Activated CD8-positive, alpha-beta memory T cell treated with anti-CD3 and anti-CD28 coated beads, Interleukin-2, amount 50 U/mL, for 24 hours (primary cell): Measurements from ENCODE around the gene ATG13.

ENCODE experiments used
- DNase-seq: peaks from one replicate; pipeline ENCODE4 v3.0.0-alpha.2; 2020; ENCODE audit errors: extremely low read depth

Gene ATG13

GRCh38 chr11:46607516-46607915 lies 9.8 kb upstream of the ATG13 start:
- no peak for DNase-seq

DNA sequence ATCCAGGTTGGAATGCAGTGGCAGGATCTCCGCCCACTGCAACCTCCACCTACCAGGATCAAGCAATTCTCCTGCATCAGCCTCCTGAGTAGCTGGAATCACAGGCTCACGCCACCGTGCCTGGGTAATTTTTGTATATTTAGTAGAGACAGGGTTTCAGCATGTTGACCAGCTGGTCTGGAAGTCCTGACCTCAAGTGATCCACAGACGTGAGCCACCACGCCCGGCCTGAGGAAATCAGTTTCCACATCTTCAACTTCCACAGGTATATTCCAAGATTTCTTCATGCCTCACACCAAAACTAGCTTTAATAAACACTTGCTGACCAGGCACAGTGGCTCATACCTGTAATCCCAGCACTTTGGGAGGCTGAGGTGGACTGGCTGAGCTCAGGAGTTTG lies 8.0 kb upstream of the ATG13 start:
- DNase-seq, result no peak

DNA sequence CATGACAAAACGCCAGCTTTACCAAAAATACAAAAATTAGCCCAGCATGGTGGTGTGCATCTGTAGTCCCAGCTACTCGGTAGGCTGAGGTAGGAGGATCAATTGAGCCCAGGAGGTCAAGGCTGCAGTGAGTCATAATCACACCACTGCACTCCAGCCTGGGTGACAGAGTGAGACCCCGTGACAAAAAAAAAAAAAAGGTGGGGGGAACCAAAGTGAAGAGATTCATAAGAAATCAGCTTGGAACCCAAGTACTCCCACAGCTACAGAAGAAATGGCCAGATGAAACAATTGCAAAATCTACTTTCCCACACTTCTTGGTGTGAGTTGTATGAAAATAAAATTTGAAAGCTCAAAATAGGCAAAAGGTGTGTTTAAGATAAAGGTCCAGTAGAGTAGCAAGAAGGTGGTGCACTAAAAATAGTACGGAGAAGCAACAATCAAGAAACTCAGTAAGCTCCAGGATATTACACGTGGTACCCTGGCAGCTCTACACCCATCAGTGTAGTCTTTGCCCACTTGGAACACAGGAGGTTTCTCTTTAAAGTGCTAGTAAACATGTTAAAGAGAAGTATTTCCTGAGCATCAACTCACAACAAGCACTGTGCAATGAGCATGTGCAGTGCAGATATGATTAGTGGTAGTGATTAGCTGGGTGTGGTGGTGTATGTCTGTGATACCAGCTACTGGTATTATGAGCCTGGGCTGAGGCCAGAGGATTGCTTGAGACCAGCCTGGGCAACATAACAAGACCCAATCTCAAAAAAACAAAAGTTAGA lies 5.6 kb upstream of the ATG13 start:
- DNase-seq, result no peak

DNA sequence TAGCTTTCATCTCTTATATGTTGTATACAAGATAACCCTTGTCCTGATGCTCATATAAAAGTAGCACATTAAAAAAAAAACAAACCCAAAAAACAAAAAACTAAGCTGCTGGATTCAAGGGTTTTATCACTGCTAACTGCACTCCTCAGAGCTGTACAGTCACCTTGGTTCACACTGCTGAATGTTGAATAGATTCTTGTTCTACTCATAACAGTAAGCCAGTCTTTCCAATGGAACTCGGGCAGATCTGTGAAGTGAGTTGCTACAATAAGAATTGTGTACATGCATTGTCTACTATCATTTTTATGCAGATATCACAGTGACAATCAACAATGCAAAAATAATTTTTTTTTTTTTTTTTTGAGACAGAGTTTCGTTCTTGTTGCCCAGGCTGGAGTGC lies 5.0 kb upstream of the ATG13 start:
- no peak for DNase-seq

DNA sequence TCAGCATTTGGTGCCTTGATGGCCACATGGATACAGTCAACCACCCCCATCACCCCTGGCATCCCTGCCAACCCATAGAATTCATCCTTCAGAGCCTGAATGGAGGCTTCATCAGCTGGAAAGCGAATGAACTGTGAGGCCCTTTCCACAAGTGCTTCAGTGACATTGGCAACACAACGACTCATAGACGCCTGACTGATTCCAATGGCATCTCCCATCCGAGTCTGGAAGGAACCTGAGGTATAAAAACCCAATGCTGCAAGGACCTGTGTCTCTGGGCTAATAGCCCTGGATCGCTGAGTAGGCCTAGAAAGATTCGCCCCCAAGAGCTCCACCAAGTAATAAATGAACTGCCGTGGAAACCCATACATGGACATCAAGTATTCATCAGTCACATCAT lies 1.6 kb upstream of the ATG13 start:
- no peak for DNase-seq

DNA sequence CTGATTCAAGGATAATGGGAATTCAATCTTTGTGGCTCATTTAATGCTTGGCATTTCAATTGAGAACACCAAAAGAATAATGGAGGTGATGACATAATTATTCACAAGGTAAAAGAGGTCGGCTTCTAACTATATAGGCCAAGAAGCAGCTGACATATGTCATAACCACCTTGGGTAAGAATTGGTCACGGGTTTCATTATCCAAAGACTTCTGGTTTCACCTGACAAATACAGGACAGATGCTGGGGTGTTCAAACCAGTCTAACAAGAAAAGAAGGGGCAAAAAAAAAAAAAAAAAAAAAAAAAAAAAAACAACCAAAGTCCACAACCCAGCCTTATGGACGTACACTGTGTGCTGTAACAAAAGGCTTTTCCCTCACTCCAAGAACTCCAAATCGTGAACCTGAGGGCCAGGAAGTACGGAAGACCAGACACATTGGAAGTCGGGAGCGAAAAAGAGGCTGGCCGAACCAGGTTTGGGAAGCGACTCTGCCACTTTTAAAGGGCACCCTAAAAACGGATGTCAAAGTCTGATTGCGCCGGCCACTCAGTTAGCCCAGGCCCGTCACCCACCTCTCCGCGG lies 711 bp upstream of the ATG13 start:
- no peak for DNase-seq

DNA sequence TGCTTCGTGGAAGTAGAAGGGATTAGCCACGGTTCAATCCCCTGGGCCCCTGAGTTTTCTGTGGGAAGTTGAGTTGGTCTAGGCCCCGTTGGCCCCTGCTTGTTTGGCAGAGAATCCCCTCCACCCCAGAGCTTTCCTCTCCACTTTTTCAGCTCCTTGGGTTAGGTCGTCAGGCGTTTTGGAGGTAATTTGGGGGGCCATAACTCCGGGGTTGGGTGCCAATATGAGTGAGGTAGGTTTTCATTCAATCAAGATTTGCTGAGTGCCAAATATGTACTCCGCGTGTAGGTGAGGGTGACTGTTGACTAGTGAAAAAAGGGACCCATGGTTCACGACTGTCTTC lies 590 bp downstream of the ATG13 start:
- no peak for DNase-seq

DNA sequence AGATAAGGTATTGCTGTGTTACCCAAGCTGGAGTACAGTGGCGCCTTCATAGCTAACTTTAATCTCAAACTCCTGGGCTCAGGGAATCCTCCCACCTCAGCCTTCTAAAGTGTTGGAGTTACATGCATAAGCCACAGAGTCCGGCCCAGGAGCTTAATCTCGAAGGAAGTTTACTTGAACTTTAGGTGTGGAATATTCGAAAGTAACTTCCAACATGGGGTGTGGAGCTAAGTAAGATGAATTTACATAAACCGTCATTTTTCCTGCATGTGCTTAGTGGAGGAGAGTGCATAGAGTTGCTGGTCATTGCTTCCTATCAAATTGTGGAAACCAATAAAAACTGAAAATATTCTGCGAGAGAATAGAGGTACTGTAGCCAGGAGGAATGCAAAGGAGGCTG lies 1.5 kb downstream of the ATG13 start:
- no peak for DNase-seq

DNA sequence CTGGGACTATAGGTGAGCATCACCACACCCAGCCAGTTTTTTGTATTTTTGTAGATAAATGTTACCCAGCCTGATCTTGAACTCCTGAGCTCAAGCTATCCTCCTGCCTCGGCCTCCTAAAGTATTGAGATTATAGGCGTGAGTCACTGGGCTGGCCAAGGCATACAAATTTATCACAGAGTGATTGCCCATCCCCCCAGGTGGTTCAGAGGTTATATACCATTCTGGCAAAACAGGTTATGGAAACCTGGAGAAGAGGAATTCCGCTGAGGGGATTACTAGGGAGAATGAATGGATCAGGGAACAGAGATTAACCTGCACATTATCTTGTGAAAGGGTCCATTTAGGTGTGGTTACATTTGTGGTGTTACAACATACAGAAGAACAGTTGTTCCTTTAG lies 8.1 kb downstream of the ATG13 start:
- DNase-seq, result no peak

- DNase-seq, result no peak
Observed at GRCh38 chr11:46628961-46629360, 11.6 kb downstream of the ATG13 start.

GRCh38 chr11:46630237-46630636 lies 12.9 kb downstream of the ATG13 start:
- DNase-seq, result no peak

GRCh38 chr11:46631676-46632075 lies 14.3 kb downstream of the ATG13 start:
- DNase-seq, result no peak

GRCh38 chr11:46632502-46632901 lies 15.1 kb downstream of the ATG13 start:
- no peak for DNase-seq

GRCh38 chr11:46633291-46634217 lies 16.2 kb downstream of the ATG13 start:
- no peak for DNase-seq

- no peak for DNase-seq
Observed at GRCh38 chr11:46635557-46636139, 18.3 kb downstream of the ATG13 start.

DNA sequence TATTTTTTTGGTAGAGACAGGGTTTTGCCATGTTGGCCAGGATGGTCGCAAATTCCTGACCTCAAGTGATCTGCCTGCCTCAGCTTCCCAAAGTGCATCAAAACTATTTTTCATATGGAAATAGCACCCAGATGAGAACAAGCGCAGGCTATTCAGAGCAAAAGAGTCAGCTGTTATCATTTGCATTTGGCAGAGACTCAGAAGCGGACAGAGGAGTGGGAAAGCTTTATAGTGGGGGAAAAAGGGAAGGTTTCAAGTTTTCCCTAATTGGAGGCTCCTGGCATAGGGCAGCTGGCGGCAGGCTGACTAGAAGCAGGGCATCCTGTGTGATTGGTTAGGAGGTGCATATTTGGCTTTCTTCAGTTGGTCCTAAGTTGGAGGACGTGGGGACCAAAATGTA lies 20.2 kb downstream of the ATG13 start:
- DNase-seq, result no peak

GRCh38 chr11:46639197-46639839 lies 22.0 kb downstream of the ATG13 start:
- no peak for DNase-seq

DNA sequence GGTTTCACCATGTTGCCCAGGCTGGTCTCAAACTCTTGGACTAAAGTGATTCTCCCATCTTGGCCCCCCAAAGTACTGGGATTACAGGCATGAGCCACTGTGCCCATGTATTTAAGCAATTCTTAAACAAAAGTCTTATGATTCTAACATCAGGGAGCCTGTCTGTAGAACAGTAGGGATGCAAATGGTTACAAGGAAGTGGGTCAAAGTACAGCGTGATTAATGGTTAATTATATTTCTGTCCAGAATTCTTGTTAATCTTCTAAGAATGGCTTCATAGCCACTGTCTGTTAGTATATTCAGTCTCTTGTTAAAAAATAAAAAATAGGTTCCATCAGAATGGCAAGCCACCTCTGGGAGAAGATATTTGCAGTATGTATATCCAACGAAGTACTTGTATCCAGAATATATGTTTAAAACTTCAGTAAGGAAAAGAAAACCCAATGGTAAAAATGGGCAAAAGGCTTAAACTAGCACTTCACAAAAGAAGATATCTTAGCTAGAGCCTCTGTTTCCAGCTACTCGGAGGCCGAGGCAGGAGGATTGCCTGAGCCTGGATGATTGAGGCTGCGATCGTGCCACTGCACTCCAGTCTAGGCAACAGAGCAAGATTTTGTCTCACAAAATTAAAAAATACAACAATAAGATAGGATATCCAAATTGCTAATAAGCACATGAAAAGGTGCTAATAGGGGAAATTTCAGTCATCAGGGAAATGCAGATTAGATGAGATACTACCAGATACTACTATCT lies 22.9 kb downstream of the ATG13 start:
- no peak for DNase-seq

DNA sequence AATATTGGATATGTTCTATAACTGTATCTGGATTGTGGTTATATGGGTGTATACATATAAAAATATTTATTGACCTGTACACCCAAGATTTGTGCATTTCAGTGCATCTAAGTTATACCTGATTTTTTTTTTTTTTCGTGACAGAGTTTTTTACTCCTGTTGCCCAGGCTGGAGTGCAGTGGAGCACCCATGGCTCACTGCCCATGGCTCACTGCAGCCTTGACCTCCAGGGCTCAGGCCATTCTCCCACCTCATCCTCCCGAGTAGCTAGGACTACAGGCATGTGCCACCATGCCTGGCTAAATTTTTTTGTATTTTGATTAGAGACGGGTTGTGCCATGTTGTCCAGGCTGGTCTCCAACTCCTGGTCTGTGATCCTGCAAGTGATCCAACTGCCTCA lies 24.3 kb downstream of the ATG13 start:
- DNase-seq, result no peak

- DNase-seq, result no peak
Observed at GRCh38 chr11:46642627-46643335, 25.4 kb downstream of the ATG13 start.

GRCh38 chr11:46643531-46643930 lies 26.2 kb downstream of the ATG13 start:
- DNase-seq, result no peak
